A549 (cell line): ENCODE measurements around the gene RPA3. TPM values are rescaled to one million over a fixed set of nuclear protein-coding genes. Genes with fewer than 3 reads are reported as not detected.

Source experiments
- ATAC-seq, 2 experiments: fragments of 200-7000 bp in 1 of 2; fragments of >200 bp in 1 of 2; cut with Nextera tagmentation in 1 of 2; cut with Tn5 transposase in 1 of 2; 3 replicates each; pipeline versions ENCODE4 v1.8.0 to v1.9.1; 2018 to 2020; ENCODE audit warnings: mild to moderate bottlenecking in 1 of 2, moderate library complexity in 1 of 2
- CTCF ChIA-PET: fragments of 300-600 bp; sonication (Branson Sonifier 250); formaldehyde crosslinking; extraction: SDS; loops from one replicate; lab custom pipeline; 2021; ENCODE audit warnings: antibody characterized with exemption, inconsistent platforms; lab: Yijun Ruan, JAX
- POLR2A ChIA-PET: fragments of 350-600 bp; formaldehyde crosslinking; extraction: SDS; loops from one replicate; lab custom pipeline; 2021; ENCODE audit warnings: antibody characterized with exemption, inconsistent platforms; lab: Yijun Ruan, JAX
- DNase-seq, 2 experiments: peaks; one replicate each; pipeline versions ENCODE4 v3.0.0 to v3.0.0-alpha.2; 2011 to 2016; ENCODE audit warnings: low read depth in 1 of 2, low spot score in 1 of 2
- FAIRE-seq: peaks from 2 replicates; lab custom pipeline; 2011; peaks lifted over from hg19 to GRCh38; lab: Jason Lieb, UNC
- H3K27ac ChIP-seq, 2 experiments: fragments of >200 bp; sonication (Bioruptor Twin); formaldehyde crosslinking; 3 replicates each; pipeline ENCODE4 v1.5.1; 2016 to 2017
- H3K4me1 ChIP-seq: fragments of >200 bp; sonication (Bioruptor Twin); formaldehyde crosslinking; 3 replicates; pipeline ENCODE4 v1.6.1; 2016
- H3K4me2 ChIP-seq: fragments of >200 bp; sonication (Bioruptor Twin); formaldehyde crosslinking; 3 replicates; pipeline ENCODE4 v1.6.1; 2016
- H3K4me3 ChIP-seq: fragments of >200 bp; sonication (Bioruptor Twin); formaldehyde crosslinking; 3 replicates; pipeline ENCODE4 v1.5.1; 2016
- H3K9me3 ChIP-seq: fragments of >200 bp; sonication (Bioruptor Twin); formaldehyde crosslinking; 3 replicates; pipeline ENCODE4 v1.6.1; 2016
- CBX8 ChIP-seq: fragments of 200-600 bp; sonication (generic); IDR thresholded peaks from 2 replicates; pipeline ENCODE4 v1.6.1; 2016
- CHD2 ChIP-seq: fragments of 150-350 bp; IDR thresholded peaks from 2 replicates; pipeline ENCODE4 v1.6.1; 2014; ENCODE audit warnings: low read length; ENCODE audit not compliant: partially characterized antibody
- EHF ChIP-seq: fragments of 250-450 bp; sonication (Bioruptor Pico); IDR thresholded peaks from 2 replicates; pipeline ENCODE4 v1.5.0; 2020; ENCODE audit warnings: mild to moderate bottlenecking
- FOSB ChIP-seq: fragments of 250-450 bp; sonication (Bioruptor Pico); IDR thresholded peaks from 2 replicates; pipeline ENCODE4 v1.5.0; 2020; ENCODE audit warnings: mild to moderate bottlenecking, moderate library complexity
- FOSL2 ChIP-seq, 2 experiments: fragments of 450-650 bp in 1 of 2; fragments of >200 bp in 1 of 2; sonication (Bioruptor Twin) in 1 of 2; formaldehyde crosslinking; IDR thresholded peaks; 2 replicates each; pipeline versions ENCODE4 v1.5.0 to v1.6.1; 2016 to 2020; ENCODE audit warnings: mild to moderate bottlenecking in 1 of 2, moderate library complexity in 1 of 2
- GATA3 ChIP-seq: IDR thresholded peaks from 2 replicates; pipeline ENCODE4 v1.6.1; 2012; ENCODE audit warnings: borderline replicate concordance
- HOXA7 ChIP-seq: fragments of 250-450 bp; sonication (Bioruptor Pico); IDR thresholded peaks from 2 replicates; pipeline ENCODE4 v1.5.0; 2020; ENCODE audit warnings: mild to moderate bottlenecking, moderate library complexity
- JUN ChIP-seq, 2 experiments: fragments of >200 bp; sonication (Bioruptor Twin); formaldehyde crosslinking; IDR thresholded peaks; 2 replicates in 1 of 2; 3 replicates in 1 of 2; pipeline ENCODE4 v1.6.1; 2016 to 2017
- JUNB ChIP-seq: fragments of >200 bp; sonication (Bioruptor Twin); formaldehyde crosslinking; IDR thresholded peaks from 2 replicates; pipeline ENCODE4 v1.6.1; 2016
- NPAS2 ChIP-seq: fragments of 250-450 bp; sonication (Bioruptor Pico); IDR thresholded peaks from 2 replicates; pipeline ENCODE4 v1.8.0; 2022; ENCODE audit warnings: mild to moderate bottlenecking, moderate library complexity, borderline replicate concordance
- POLR2AphosphoS2 ChIP-seq: conservative IDR thresholded peaks from 2 replicates; pipeline ENCODE4 v1.6.1; 2012; ENCODE audit warnings: low read length, improper control_type of control experiment, inconsistent platforms
- RCOR1 ChIP-seq: fragments of 150-350 bp; IDR thresholded peaks from 2 replicates; pipeline ENCODE4 v1.6.1; 2014; ENCODE audit warnings: antibody characterized with exemption, low read length, low read depth
- RNF2 ChIP-seq: fragments of 200-600 bp; sonication (generic); IDR thresholded peaks from 2 replicates; pipeline ENCODE4 v1.6.1; 2016; ENCODE audit warnings: low read depth, mild to moderate bottlenecking, antibody characterized with exemption, moderate library complexity, borderline replicate concordance
- TFCP2L1 ChIP-seq: fragments of 250-450 bp; sonication (Bioruptor Pico); IDR thresholded peaks from 2 replicates; pipeline ENCODE4 v1.5.0; 2021; ENCODE audit warnings: mild to moderate bottlenecking
- TP53 ChIP-seq: fragments of 250-450 bp; sonication (Bioruptor Pico); IDR thresholded peaks from 2 replicates; pipeline ENCODE4 v1.5.0; 2021; ENCODE audit warnings: mild to moderate bottlenecking, moderate library complexity
- ZC3H11A ChIP-seq: fragments of 450-650 bp; IDR thresholded peaks from 2 replicates; pipeline ENCODE4 v1.6.1; 2014; ENCODE audit warnings: antibody characterized with exemption, mild to moderate bottlenecking
- ZFP36 ChIP-seq: fragments of 450-650 bp; IDR thresholded peaks from 2 replicates; pipeline ENCODE4 v1.6.1; 2014; ENCODE audit warnings: borderline replicate concordance; ENCODE audit not compliant: partially characterized antibody
- ZNF302 ChIP-seq: fragments of 250-450 bp; sonication (Bioruptor Pico); IDR thresholded peaks from 2 replicates; pipeline ENCODE4 v1.9.0; 2021; ENCODE audit warnings: inconsistent platforms, mild to moderate bottlenecking, moderate library complexity
- WGBS: methylation state at CpG from one replicate; pipeline ENCODE4 v1.1.6; 2017; ENCODE audit errors: missing lambda C conversion rate; 5-methylcytosine and 5-hydroxymethylcytosine counted together
- polyA plus RNA-seq, 4 experiments: library from polyadenylated mRNA; depleted of rRNA in 3 of 4; stranded (reverse); fragments of >200 nt; fragmentation: RNase III in 1 of 4; extraction: RNeasy Plus Mini Kit Qiagen cat#74134 plus additional on column Dnase treatment in 1 of 4; gene quantifications; 2 replicates in 3 of 4; 3 replicates in 1 of 4; pipeline ENCODE4 v1.2.3, GENCODE V29; 2011 to 2017
- TF ChIP-seq, protein P1 (sequence below): IDR thresholded peaks from 2 replicates; pipeline ENCODE4 v1.6.1; 2012

The RPA3 gene
- polyA plus RNA-seq, 2 of the 4 experiments (the other 2 are of a cell fraction): 95.1 to 129 TPM

DNA sequence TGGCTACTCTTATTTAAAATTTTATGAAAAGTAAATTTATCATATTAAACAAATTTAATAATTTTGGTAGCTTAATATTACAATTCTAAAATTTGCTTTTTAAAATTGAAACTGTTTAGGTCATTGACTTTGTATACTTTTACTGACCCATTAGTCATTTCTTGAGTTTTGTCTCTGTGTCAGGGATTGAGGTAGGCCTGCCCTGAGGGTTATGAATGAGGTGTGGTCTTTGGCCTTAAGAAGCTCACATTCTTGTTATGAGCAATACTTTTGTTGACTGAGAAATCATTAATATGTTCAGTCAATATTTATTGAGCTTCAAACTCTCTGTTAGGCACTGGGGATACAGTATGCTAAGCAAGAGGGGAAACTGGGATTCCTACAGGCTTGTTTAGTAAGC is 47.0 kb upstream of the RPA3 start:
- no peaks in the 10 kb centered on the region for H3K9me3 ChIP-seq
- DNase-seq: peak; percentile 8 to 73
- no peak overlapping the region for H3K4me3 ChIP-seq
- no peak for FAIRE-seq
- ChIA-PET CTCF (interaction anchor here (1.2 to 3.2 kb wide), 6 partner anchors 11 to 170 kb away, joined by 3 to 17 read pairs (median 5); partner anchors contain the start of gene UMAD1), POLR2A (no interaction called here)
- H3K4me1 ChIP-seq: peaks cover 44% of the 10 kb centered on the region
- ATAC-seq: peak in 1 of 2 experiments; percentile 68; a peak in 3 of 6 replicates
- no peak for TF ChIP-seq TP53 (CRISPR knock-in tag)
- no peak for TF ChIP-seq CHD2
- TF ChIP-seq HOXA7 (CRISPR knock-in tag): no peak
- peak; percentile 53; the same call in 1 of the 2 replicates for TF ChIP-seq GATA3
- peak; percentile 57 for TF ChIP-seq JUNB
- TF ChIP-seq FOSL2 (IDR thresholded peaks at IDR 0.05): no peak
- TF ChIP-seq FOSL2 (CRISPR knock-in tag; IDR thresholded peaks at IDR 0.05): peak; percentile 50
- H3K4me2 ChIP-seq: peak overlapping the region; percentile 56
- no peak overlapping the region for H3K27ac ChIP-seq

DNA sequence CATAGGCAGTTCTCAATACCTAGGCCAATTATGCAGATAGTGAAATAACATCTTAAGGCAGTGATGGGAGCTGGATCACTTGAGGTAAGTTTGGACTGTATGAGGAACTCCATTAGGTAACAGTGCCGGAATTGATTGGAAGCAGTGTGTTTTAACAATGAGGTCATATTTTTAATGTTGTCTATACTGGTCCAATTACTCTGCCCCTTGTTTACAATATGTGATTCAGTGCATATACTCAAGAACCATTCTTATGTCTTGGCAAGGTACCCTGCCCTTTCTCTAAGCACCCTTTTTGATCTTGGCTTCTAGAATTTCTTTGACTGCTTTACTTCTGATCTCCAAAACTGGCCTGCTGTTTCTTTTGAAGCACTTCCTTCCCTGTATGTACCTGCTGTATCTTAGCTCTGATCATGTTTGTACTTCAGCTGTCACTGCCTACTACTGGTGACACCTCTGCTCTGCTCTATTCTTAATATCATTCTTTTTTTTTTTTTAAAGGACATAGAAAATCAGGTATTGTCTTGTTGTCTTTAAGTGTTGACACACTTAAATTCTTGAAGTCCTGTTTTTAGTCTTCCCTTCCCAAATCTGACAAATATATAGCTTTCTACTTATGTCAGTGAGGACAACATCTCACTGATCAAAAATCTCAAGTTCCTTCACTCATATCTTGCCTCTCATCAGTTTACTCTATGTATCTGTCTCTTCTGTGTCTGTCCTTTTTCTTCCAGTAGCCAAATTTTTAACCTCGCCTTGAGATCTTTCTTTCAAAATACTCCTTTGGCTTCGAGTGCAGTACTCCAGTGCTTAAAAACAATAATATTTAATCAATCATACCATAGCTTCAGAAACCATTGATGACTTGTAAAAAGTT is 46.4 kb upstream of the RPA3 start:
- CTCF ChIA-PET: interaction anchor here (0.5 to 3.2 kb wide), 10 partner anchors 9 to 1167 kb away, joined by 3 to 17 read pairs (median 4); partner anchors contain the start of gene UMAD1
- peak overlapping the region in 1 of 2 experiments; percentile 20; a peak in 1 of 6 replicates for H3K27ac ChIP-seq
- no peak overlapping the region for H3K4me3 ChIP-seq
- no peak for FAIRE-seq
- TF ChIP-seq ZNF302 (CRISPR knock-in tag) (no peak), HOXA7 (CRISPR knock-in tag) (no peak), CBX8 (no peak), RCOR1 (no peak), RNF2 (no peak), FOSB (CRISPR knock-in tag) (no peak), NPAS2 (CRISPR knock-in tag) (no peak), ZC3H11A (no peak), ZFP36 (no peak), TFCP2L1 (CRISPR knock-in tag) (no peak), EHF (CRISPR knock-in tag) (no peak)
- TF ChIP-seq, all 56 proteins: peak for 0
- Histone ChIP-seq H3K4me2 (peak overlapping the region; percentile 56), H3K4me1 (peaks cover 44% of the 10 kb centered on the region), H3K9me3 (no peaks in the 10 kb centered on the region)
- 49% methylated on average over 3 of the region's 3 CpGs for WGBS
- ATAC-seq: no peak
- POLR2A ChIA-PET: no interaction called here
- DNase-seq: no peak

DNA sequence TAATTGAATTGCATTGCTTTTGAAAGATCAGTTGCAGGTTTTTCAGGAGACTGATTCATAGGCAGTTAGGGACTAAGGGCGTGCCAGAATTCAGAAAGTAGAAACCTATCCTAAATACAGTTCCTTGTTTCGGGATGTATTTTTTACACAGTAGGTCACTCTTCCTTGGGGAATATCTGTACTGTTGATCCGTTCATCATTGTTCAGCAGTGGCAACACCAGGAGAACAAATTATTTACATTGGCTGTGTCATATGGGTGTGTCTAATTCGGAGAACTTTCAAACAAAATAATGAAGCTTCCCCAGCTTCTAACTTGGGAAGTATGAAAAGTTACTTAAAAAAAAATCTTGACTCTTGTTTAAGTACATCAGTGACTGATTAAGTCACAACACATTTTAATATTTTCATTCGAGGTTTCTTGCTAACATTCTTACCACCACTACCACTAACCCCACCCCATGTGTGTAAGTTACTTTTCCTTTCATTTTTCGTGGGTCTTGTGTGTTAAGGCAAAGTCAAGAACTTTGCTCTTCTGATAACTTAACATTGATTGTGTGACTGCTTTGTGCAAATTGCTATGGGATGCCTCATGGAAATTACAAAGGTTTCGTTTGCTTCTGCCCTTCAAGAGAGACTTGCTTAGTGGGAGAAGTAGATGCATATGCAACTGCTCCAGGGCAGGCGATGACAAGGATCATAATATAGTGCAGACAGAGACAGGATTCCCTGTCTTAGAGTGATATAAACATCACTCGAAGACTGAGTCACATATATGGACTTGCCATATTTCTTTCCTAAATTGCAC is 43.8 kb upstream of the RPA3 start:
- 6% methylated on average over 9 of the region's 9 CpGs for WGBS
- ATAC-seq: peak; percentile 76 to 79

More for the DNA sequence above, 43.8 kb upstream of the RPA3 start:
- ChIA-PET CTCF (interaction anchor here (1.0 to 5.5 kb wide), 9 partner anchors 75 to 656 kb away, joined by 3 to 68 read pairs (median 6); no protein-coding TSS in a partner anchor), POLR2A (no interaction called here)
- H3K4me1 ChIP-seq: peaks cover 44% of the 10 kb centered on the region
- no peaks in the 10 kb centered on the region for H3K9me3 ChIP-seq
- peak overlapping the region; percentile 32 for H3K4me3 ChIP-seq
- H3K27ac ChIP-seq: peak overlapping the region; percentile 20 to 71; a peak in 5 of 6 replicates
- peak overlapping the region; percentile 79 for H3K4me2 ChIP-seq
- FAIRE-seq (peak; percentile 59), DNase-seq (peak in 1 of 2 experiments; percentile 27)
- TF ChIP-seq, protein P1, sequence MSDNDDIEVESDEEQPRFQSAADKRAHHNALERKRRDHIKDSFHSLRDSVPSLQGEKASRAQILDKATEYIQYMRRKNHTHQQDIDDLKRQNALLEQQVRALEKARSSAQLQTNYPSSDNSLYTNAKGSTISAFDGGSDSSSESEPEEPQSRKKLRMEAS: peak; percentile 38; the same call in 1 of the 2 replicates
- TF ChIP-seq POLR2AphosphoS2 (no peak), JUN (IDR thresholded peaks at IDR 0.05) (no peak)
- TF ChIP-seq, all 56 proteins: peak for 1
